ENCODE measurements around the gene LMAN2. TPM values are rescaled to one million over a fixed set of nuclear protein-coding genes. Genes with fewer than 3 reads are reported as not detected.
A peak's percentile ranks its signal among the peaks of the same experiment; 100 is the strongest.

Gene LMAN2
- total RNA-seq, 1 donor from 2014 or later, result 137 TPM

DNA sequence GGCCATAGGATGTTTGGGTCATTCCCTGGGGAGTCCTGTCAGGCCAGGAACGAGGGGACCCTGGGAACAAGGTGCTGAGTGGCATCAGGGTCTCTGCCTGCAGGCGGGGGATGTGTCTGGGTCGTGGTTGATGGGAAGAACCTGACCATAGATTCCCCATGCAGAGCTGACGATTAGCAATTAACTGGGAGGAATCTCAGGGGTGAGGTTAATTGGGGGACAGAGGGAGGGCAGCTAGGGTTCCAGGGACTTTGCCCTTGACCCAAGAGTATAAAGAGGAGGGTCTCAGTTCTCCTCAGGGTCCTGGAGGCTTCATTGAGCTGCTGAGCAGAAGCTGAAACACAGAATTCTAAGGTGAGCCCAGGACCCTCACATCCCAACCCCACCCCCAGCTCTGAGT is 32.7 kb upstream of the LMAN2 start, which contains the start of gene SLC34A1:
Gene SLC34A1, plus strand, starts transcription at position 301 of the 400 bp plus-strand sequence. CDS start 1,308 bp downstream, outside the sequence.
- Mint-ChIP-seq H3K27ac (ENCODE audit: unreplicated experiment) (no peak within 1 kb of the TSS), H3K36me3 (ENCODE audit: low read depth, unreplicated experiment) (no peaks in the 10 kb centered on the region), H3K9me3 (ENCODE audit: unreplicated experiment) (no peaks in the 10 kb centered on the region), H3K4me3 (ENCODE audit: unreplicated experiment) (no peak within 1 kb of the TSS), H3K4me1 (ENCODE audit: unreplicated experiment) (peaks cover 22% of the 10 kb centered on the region), H3K27me3 (ENCODE audit: unreplicated experiment) (peaks cover 5% of the 10 kb centered on the region)
- no peak for DNase-seq (ENCODE audit: low spot score)
- no peak for TF ChIP-seq CTCF (IDR thresholded peaks at IDR 0.05; ENCODE audit: unreplicated experiment)

DNA sequence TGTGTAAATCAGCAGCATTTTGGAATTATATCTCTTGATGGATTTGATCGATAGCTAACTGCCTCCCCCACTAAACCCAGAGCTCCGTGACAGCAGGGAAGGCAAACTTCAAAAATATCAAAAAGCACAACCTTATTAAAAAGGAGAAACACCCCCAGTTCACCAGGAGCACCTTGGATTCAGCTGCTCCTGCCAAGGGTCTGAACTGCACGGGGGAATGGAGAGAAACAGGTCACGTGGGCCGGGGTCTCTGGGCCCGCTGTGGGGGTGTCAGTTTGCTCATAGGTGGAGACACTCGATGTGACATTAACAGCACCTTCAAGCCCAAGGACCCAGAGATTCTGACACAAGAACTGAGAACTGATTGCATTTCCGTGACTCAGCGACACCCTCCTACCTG is 31.7 kb upstream of the LMAN2 start:
- H3K27me3 Mint-ChIP-seq (ENCODE audit: unreplicated experiment), result peaks cover 4% of the 10 kb centered on the region
- no peaks in the 10 kb centered on the region for H3K9me3 Mint-ChIP-seq (ENCODE audit: unreplicated experiment)
- no peak for DNase-seq (ENCODE audit: low spot score)
- peaks cover 14% of the 10 kb centered on the region for H3K4me1 Mint-ChIP-seq (ENCODE audit: unreplicated experiment)
- no peaks in the 10 kb centered on the region for H3K36me3 Mint-ChIP-seq (ENCODE audit: low read depth, unreplicated experiment)
- no peak for TF ChIP-seq CTCF (IDR thresholded peaks at IDR 0.05; ENCODE audit: unreplicated experiment)
- H3K27ac Mint-ChIP-seq (ENCODE audit: unreplicated experiment), result no peak overlapping the region
- no peak overlapping the region for H3K4me3 Mint-ChIP-seq (ENCODE audit: unreplicated experiment)

GRCh38 chr5:177382423-177383029 is 31.1 kb upstream of the LMAN2 start:
- no peaks in the 10 kb centered on the region for H3K36me3 Mint-ChIP-seq (ENCODE audit: low read depth, unreplicated experiment)
- peak overlapping the region; percentile 33 for H3K4me3 Mint-ChIP-seq (ENCODE audit: unreplicated experiment)
- H3K27ac Mint-ChIP-seq (ENCODE audit: unreplicated experiment), result no peak overlapping the region
- TF ChIP-seq CTCF (IDR thresholded peaks at IDR 0.05; ENCODE audit: unreplicated experiment), result no peak
- no peaks in the 10 kb centered on the region for H3K9me3 Mint-ChIP-seq (ENCODE audit: unreplicated experiment)
- H3K27me3 Mint-ChIP-seq (ENCODE audit: unreplicated experiment), result peaks cover 4% of the 10 kb centered on the region
- H3K4me1 Mint-ChIP-seq (ENCODE audit: unreplicated experiment), result peaks cover 14% of the 10 kb centered on the region
- no peak for DNase-seq (ENCODE audit: low spot score)

DNA sequence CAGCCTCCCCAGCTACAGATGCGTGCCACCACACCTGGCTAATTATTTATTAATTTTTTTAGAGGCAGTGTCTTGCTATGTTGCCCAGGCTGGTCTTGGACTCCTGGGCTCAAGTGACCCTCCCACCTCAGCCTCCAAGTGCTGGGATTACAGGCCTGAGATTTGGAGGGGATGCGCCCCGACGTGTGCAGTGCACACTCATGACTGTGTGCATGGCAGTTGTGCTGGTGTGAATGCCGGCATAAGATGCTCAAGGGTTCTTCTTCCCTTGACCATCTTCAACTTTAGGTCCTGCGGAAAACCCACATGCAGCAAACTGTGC is 29.3 kb upstream of the LMAN2 start:
- H3K27me3 Mint-ChIP-seq (ENCODE audit: unreplicated experiment), result peaks cover 4% of the 10 kb centered on the region
- DNase-seq (ENCODE audit: low spot score), result no peak
- no peak overlapping the region for H3K4me3 Mint-ChIP-seq (ENCODE audit: unreplicated experiment)
- no peak overlapping the region for H3K27ac Mint-ChIP-seq (ENCODE audit: unreplicated experiment)
- H3K36me3 Mint-ChIP-seq (ENCODE audit: low read depth, unreplicated experiment), result no peaks in the 10 kb centered on the region
- H3K4me1 Mint-ChIP-seq (ENCODE audit: unreplicated experiment), result peaks cover 14% of the 10 kb centered on the region
- H3K9me3 Mint-ChIP-seq (ENCODE audit: unreplicated experiment), result no peaks in the 10 kb centered on the region
- TF ChIP-seq CTCF (IDR thresholded peaks at IDR 0.05; ENCODE audit: unreplicated experiment), result no peak

GRCh38 chr5:177378884-177379883 is 27.7 kb upstream of the LMAN2 start:
- H3K27ac Mint-ChIP-seq (ENCODE audit: unreplicated experiment), result no peak overlapping the region
- no peaks in the 10 kb centered on the region for H3K36me3 Mint-ChIP-seq (ENCODE audit: low read depth, unreplicated experiment)
- H3K4me3 Mint-ChIP-seq (ENCODE audit: unreplicated experiment), result no peak overlapping the region
- no peak for TF ChIP-seq CTCF (IDR thresholded peaks at IDR 0.05; ENCODE audit: unreplicated experiment)
- no peaks in the 10 kb centered on the region for H3K9me3 Mint-ChIP-seq (ENCODE audit: unreplicated experiment)
- peaks cover 4% of the 10 kb centered on the region for H3K27me3 Mint-ChIP-seq (ENCODE audit: unreplicated experiment)
- H3K4me1 Mint-ChIP-seq (ENCODE audit: unreplicated experiment), result peaks cover 14% of the 10 kb centered on the region
- DNase-seq (ENCODE audit: low spot score), result no peak
